ENCODE measurements around the gene ROBO1.

DNA sequence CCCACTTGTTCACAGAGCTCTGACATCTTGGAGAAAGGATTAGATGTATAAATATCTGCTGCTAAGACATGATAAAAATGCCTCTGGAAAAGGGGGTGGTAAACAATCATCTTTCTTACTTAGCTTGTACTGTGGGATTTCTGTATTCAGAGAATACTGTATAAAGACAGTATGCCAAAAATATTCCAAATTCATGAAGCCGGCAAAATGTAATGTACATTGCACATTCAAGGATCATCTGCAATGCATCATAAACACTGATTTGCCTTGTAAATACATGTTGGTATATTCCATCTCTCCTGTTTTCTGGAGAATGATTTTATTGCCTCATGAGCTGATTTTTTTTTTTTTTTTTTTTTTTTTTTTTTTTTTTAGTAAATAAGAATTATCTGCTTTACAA lies 355.3 kb downstream of the ROBO1 start:
- TF ChIP-seq POLR2A (IDR thresholded peaks at IDR 0.05): no peak
- TF ChIP-seq, protein P1, sequence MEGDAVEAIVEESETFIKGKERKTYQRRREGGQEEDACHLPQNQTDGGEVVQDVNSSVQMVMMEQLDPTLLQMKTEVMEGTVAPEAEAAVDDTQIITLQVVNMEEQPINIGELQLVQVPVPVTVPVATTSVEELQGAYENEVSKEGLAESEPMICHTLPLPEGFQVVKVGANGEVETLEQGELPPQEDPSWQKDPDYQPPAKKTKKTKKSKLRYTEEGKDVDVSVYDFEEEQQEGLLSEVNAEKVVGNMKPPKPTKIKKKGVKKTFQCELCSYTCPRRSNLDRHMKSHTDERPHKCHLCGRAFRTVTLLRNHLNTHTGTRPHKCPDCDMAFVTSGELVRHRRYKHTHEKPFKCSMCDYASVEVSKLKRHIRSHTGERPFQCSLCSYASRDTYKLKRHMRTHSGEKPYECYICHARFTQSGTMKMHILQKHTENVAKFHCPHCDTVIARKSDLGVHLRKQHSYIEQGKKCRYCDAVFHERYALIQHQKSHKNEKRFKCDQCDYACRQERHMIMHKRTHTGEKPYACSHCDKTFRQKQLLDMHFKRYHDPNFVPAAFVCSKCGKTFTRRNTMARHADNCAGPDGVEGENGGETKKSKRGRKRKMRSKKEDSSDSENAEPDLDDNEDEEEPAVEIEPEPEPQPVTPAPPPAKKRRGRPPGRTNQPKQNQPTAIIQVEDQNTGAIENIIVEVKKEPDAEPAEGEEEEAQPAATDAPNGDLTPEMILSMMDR (IDR thresholded peaks at IDR 0.05): no peak

All from thyroid gland (tissue), 4 donors.